ENCODE results near the gene ARSD.
"Not testable (repeated sequence)": the region's sequence is repeated elsewhere in the genome, so short reads cannot be mapped to it uniquely, and the experiment has no call there.

ARSD gene

DNA sequence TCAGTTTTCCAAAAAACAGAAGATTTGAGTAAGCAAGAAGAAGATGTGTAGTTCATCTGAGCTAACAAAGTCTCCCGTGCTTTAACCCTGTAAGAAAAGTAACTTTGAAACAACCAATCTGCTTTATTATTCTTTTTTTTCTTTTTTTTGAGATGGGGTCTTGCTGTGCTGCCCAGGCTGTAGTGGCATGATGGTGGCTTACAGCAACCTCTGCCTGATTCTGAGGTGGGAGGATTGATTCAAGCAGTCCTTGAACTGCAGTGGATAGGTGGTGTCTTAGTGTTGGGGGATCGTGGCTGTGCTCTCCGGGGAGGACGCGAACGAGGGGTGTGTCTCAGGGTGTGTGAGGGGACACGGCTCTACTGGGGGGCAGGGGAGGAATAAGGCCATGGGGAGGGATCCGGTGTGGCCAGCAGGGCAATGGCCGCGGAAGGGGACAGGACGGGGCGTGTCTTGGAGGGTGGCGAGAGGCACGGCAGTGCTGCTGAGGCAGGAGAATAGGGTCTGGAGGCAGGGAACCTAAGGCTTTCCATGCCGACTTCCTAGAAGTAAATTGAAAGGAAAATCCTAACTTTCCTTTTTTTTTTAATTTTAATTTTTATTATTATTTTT is 2.4 kb downstream of the ARSD start:
- no peak overlapping the region for H3K27ac ChIP-seq
- TF ChIP-seq, protein P1, sequence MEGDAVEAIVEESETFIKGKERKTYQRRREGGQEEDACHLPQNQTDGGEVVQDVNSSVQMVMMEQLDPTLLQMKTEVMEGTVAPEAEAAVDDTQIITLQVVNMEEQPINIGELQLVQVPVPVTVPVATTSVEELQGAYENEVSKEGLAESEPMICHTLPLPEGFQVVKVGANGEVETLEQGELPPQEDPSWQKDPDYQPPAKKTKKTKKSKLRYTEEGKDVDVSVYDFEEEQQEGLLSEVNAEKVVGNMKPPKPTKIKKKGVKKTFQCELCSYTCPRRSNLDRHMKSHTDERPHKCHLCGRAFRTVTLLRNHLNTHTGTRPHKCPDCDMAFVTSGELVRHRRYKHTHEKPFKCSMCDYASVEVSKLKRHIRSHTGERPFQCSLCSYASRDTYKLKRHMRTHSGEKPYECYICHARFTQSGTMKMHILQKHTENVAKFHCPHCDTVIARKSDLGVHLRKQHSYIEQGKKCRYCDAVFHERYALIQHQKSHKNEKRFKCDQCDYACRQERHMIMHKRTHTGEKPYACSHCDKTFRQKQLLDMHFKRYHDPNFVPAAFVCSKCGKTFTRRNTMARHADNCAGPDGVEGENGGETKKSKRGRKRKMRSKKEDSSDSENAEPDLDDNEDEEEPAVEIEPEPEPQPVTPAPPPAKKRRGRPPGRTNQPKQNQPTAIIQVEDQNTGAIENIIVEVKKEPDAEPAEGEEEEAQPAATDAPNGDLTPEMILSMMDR (conservative IDR thresholded peaks at IDR 0.05), result no peak
- no peak for TF ChIP-seq ZFX (IDR thresholded peaks at IDR 0.05)

DNA sequence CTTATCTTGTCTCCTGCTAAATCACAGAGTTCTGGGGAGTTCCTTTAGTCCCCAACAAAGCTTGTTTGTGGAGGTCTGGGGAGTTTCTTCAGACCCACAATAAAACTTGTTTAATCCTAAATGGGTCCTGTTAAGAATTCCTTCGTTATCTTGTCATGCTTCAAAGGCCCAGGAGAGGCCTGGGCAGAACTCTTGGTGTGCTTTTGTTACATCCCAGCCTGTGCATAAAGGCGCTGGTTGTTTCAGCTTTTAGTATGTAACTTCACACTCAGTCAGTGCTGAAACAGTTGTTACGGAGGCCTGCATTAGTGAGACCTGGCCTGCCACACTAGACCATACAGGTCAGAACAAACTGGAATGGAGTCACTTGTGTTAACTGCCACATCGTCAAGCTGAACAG is 2.9 kb downstream of the ARSD start:
- H3K27ac ChIP-seq, result not testable (repeated sequence)

- no peak overlapping the region for H3K27ac ChIP-seq
- TF ChIP-seq, protein P1 (conservative IDR thresholded peaks at IDR 0.05), result no peak
- TF ChIP-seq ZFX (IDR thresholded peaks at IDR 0.05), result no peak
Measured at GRCh38 chrX:2924151-2924550, 5.0 kb downstream of the ARSD start.

- TF ChIP-seq, protein P1 (conservative IDR thresholded peaks at IDR 0.05), result no peak
- TF ChIP-seq ZFX (IDR thresholded peaks at IDR 0.05), result no peak
- no peak overlapping the region for H3K27ac ChIP-seq
Measured at GRCh38 chrX:2921750-2922149, 7.4 kb downstream of the ARSD start.

GRCh38 chrX:2921193-2921592 is 7.9 kb downstream of the ARSD start:
- no peak for TF ChIP-seq ZFX (IDR thresholded peaks at IDR 0.05)
- TF ChIP-seq, protein P1 (conservative IDR thresholded peaks at IDR 0.05), result no peak
- H3K27ac ChIP-seq, result no peak overlapping the region

DNA sequence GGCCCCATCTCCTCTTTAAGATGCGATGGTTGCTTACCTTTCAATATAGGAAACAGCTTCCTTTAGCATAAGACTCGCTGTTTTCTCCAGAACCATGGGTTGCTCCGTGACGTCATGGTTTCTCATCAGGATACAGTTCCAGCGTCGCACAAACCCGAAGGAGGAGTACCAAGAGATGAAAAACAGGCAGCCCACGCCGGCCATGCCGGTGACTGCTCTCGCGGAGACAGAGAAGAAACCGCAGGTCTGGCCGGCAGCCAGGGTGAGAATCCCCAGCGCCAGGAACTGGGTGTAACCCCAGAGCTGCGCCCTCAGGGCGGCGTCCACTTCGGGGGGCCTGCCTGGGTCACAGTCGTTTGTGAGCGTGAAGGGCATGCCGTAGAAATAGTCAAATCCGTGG is 11.4 kb downstream of the ARSD start:
- no peak overlapping the region for H3K27ac ChIP-seq
- TF ChIP-seq ZFX (IDR thresholded peaks at IDR 0.05), result no peak
- TF ChIP-seq, protein P1 (conservative IDR thresholded peaks at IDR 0.05), result no peak

- TF ChIP-seq ZFX (IDR thresholded peaks at IDR 0.05), result no peak
- TF ChIP-seq, protein P1 (conservative IDR thresholded peaks at IDR 0.05), result peak; percentile 29
- no peak overlapping the region for H3K27ac ChIP-seq
Measured at GRCh38 chrX:2913118-2913517, 16.0 kb downstream of the ARSD start.

DNA sequence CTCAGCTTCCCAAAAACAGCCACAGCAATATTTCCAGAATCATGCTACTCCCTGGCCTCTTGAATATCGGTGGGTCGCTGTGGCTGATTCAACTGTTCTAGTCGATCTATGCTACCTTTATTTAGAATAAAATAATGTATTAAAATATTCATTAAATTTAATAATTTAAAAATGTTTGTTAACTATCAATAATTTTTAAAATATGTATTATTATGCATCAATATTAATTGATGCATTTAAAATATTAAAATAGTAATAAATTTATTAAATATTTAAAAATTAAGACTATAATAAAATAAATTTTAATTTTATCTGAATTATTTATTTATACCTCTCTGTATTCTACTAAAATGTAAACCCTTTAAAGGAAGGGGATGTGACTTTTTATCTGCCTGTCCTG is 19.0 kb downstream of the ARSD start:
- no peak overlapping the region for H3K27ac ChIP-seq
- TF ChIP-seq ZFX (IDR thresholded peaks at IDR 0.05), result no peak
- TF ChIP-seq, protein P1 (conservative IDR thresholded peaks at IDR 0.05), result no peak

Data from C4-2B (cell line).